Measurements from ENCODE around the gene PUS3. TPM values are rescaled to one million over a fixed set of nuclear protein-coding genes. Genes with fewer than 3 reads are reported as not detected.

PUS3 gene
- total RNA-seq, 1 donor from 2014 or later: 9.7 TPM

- TF ChIP-seq CTCF (IDR thresholded peaks at IDR 0.05; ENCODE audit: unreplicated experiment): no peak
- H3K4me3 Mint-ChIP-seq: no peak overlapping the region
- no peaks in the 10 kb centered on the region for H3K9me3 Mint-ChIP-seq
- no peak for DNase-seq (ENCODE audit: low spot score in 2 of 2, unreplicated experiment in 2 of 2)
- no peak overlapping the region for H3K27ac Mint-ChIP-seq
- H3K27me3 Mint-ChIP-seq (ENCODE audit: low read depth): peaks cover 2% of the 10 kb centered on the region
- no peaks in the 10 kb centered on the region for H3K36me3 Mint-ChIP-seq
- peaks cover 23% of the 10 kb centered on the region for H3K4me1 Mint-ChIP-seq
Measured at GRCh38 chr11:125925247-125925740, 22.3 kb upstream of the PUS3 start.

- Mint-ChIP-seq H3K27me3 (ENCODE audit: low read depth) (peaks cover 3% of the 10 kb centered on the region), H3K4me1 (peaks cover 23% of the 10 kb centered on the region), H3K9me3 (no peaks in the 10 kb centered on the region), H3K4me3 (no peak overlapping the region), H3K36me3 (no peaks in the 10 kb centered on the region), H3K27ac (no peak overlapping the region)
- no peak for DNase-seq (ENCODE audit: low spot score in 2 of 2, unreplicated experiment in 2 of 2)
- no peak for TF ChIP-seq CTCF (IDR thresholded peaks at IDR 0.05; ENCODE audit: unreplicated experiment)
Measured at GRCh38 chr11:125924384-125925007, 21.5 kb upstream of the PUS3 start.

- no peak overlapping the region for H3K27ac Mint-ChIP-seq
- no peak for DNase-seq (ENCODE audit: low spot score in 2 of 2, unreplicated experiment in 2 of 2)
- peaks cover 11% of the 10 kb centered on the region for H3K27me3 Mint-ChIP-seq (ENCODE audit: low read depth)
- no peak for TF ChIP-seq CTCF (IDR thresholded peaks at IDR 0.05; ENCODE audit: unreplicated experiment)
- no peaks in the 10 kb centered on the region for H3K36me3 Mint-ChIP-seq
- H3K4me1 Mint-ChIP-seq: peaks cover 23% of the 10 kb centered on the region
- no peaks in the 10 kb centered on the region for H3K9me3 Mint-ChIP-seq
- no peak overlapping the region for H3K4me3 Mint-ChIP-seq
Measured at GRCh38 chr11:125923633-125924032, 20.6 kb upstream of the PUS3 start.

- peak; percentile 59 for TF ChIP-seq CTCF (IDR thresholded peaks at IDR 0.05; ENCODE audit: unreplicated experiment)
- Mint-ChIP-seq H3K27ac (no peak overlapping the region), H3K4me1 (peaks cover 23% of the 10 kb centered on the region), H3K9me3 (no peaks in the 10 kb centered on the region), H3K4me3 (no peak overlapping the region), H3K36me3 (no peaks in the 10 kb centered on the region), H3K27me3 (ENCODE audit: low read depth) (peaks cover 17% of the 10 kb centered on the region)
- DNase-seq (ENCODE audit: low spot score in 2 of 2, unreplicated experiment in 2 of 2): peak in 1 of 2 experiments; percentile 72
Measured at GRCh38 chr11:125923012-125923579, 20.1 kb upstream of the PUS3 start.

DNA sequence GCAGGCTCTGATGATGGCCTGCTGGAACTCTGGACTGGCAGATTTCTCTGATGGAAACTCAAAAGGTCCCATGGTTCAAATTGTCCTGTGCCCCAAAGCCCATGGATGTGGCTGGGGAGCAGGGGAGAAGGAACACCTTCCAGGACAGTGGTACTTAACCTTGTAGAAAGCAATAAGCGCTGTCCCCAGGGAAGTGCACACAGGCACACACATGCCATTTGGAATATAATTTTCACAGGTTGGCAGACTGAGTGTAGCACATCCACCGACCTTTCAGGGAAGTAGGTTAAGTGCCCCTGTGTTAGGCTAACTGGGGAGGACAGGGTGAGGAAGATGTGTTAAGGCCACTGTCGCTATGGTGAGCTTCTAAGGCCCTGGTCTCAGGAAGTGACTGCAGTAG is 19.1 kb upstream of the PUS3 start:
- DNase-seq (ENCODE audit: low spot score in 2 of 2, unreplicated experiment in 2 of 2): no peak
- Mint-ChIP-seq H3K4me3 (no peak overlapping the region), H3K27me3 (ENCODE audit: low read depth) (peaks cover 22% of the 10 kb centered on the region), H3K9me3 (no peaks in the 10 kb centered on the region), H3K36me3 (no peaks in the 10 kb centered on the region), H3K27ac (no peak overlapping the region), H3K4me1 (peaks cover 21% of the 10 kb centered on the region)
- TF ChIP-seq CTCF (IDR thresholded peaks at IDR 0.05; ENCODE audit: unreplicated experiment): no peak

All from mesothelial cell of epicardium (in vitro differentiated cells).